DMS153 treated with DMSO at 0.1 percent for 48 hours (cell line): ENCODE data around the gene NOC2L.

ENCODE experiments used
- DNase-seq: peaks from one replicate; lab custom pipeline; 2025; ENCODE audit not compliant: unreplicated experiment; lab: John Stamatoyannopoulos, UW

NOC2L gene

GRCh38 chr1:975365-975764 is 16.3 kb upstream of the NOC2L start:
- DNase-seq, result no peak

DNA sequence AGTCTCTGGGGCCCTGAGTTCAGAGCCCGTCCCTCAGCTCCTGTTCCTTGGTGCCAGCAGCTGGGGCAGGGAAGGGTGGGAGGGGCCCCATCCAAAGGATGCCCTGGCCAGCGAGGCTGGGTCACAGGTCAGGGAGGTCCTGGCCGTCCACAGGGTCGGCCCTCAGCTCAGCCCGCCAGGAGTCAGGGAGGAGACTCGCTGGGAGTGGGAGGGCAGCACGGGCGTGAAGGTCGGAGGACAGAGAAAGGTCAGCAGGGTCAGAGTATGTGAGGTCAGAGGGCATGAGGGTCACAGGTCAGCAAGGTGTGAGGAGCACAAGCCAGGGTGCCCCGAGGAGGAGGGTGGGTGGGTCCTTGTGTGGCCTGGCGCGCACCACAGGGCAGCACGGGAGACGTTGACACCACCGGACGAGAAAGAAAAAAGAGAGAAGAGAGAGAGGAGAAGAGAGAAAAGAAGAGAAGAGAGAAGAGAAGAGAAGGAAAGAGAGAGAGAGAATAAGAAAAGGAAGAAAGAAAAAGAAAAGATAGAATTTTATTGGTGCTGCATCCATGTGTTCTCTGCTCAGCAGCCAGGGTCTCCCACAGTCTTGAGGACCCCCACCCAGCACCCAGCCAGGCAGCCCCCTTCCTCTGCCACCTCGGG is 15.8 kb upstream of the NOC2L start:
- no peak for DNase-seq

GRCh38 chr1:974293-974640 is 15.2 kb upstream of the NOC2L start:
- DNase-seq, result no peak

DNA sequence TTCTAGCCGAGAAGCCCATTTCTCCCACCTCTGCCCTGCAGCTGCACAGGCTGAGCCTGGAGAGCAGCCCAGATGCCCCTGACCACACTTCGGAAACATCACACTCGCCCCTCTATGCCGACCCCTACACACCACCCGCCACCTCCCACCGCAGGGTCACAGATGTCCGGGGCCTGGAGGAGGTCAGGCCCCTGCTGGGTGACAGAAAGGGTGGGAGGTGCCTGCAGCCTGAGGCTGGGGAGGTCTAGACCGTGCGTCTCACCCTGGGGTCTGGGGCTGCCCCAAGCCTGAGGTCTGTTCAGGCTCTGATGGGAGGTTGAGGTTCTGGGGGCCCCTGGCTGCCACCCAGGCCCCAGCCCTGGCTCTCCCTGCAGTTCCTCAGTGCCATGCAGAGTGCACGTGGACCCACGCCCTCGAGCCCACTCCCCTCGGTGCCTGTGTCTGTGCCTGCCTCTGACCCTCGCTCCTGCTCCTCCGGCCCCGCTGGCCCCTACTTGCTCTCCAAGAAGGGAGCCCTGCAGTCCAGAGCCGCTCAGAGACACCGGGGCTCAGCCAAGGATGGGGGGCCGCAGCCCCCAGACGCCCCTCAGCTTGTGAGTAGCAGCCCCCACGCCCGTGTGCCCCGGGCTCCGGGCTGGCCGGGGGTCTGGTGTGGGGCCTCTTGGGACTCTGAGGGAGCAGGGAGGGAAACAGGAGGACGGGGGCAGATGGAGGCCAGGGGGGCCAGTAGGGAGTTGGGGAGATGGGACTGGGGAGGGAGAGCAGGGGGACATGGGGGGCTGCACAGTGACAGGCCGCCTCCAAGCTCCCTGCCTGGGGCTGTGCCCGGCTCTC is 14.6 kb upstream of the NOC2L start:
- no peak for DNase-seq

DNA sequence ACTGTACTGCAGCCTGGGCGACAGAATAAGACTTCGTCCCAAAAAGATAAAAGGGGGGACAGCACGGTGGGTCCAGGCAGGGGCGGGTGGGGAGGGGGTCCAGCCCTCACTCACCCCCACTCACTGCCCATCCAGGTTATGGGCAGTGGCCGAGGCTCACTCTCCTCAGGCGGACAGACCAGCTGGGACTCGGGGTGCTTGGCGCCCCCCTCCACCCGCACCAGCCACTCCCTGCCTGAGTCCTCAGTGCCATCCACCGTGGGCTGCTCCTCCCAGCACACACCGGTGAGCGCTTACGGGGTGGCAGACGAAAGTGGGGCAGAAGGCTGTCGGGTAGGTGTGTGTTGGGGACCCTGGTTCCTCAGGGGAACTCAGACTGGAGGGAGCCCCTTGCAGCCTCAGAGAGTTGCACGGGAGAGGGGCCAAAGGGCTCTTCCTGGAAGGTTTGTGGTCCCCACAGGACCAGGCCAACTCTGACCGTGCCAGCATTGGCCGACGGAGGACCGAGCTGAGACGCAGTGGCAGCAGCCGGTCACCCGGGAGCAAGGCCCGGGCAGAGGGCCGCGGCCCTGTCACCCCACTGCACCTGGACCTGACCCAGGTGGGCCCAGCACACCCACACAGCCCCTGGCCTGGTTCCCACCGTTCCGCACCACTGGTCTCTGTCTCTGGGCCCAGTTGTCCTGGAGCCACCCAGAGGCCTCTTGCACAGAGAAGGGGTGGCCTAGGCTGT is 13.8 kb upstream of the NOC2L start:
- no peak for DNase-seq

DNA sequence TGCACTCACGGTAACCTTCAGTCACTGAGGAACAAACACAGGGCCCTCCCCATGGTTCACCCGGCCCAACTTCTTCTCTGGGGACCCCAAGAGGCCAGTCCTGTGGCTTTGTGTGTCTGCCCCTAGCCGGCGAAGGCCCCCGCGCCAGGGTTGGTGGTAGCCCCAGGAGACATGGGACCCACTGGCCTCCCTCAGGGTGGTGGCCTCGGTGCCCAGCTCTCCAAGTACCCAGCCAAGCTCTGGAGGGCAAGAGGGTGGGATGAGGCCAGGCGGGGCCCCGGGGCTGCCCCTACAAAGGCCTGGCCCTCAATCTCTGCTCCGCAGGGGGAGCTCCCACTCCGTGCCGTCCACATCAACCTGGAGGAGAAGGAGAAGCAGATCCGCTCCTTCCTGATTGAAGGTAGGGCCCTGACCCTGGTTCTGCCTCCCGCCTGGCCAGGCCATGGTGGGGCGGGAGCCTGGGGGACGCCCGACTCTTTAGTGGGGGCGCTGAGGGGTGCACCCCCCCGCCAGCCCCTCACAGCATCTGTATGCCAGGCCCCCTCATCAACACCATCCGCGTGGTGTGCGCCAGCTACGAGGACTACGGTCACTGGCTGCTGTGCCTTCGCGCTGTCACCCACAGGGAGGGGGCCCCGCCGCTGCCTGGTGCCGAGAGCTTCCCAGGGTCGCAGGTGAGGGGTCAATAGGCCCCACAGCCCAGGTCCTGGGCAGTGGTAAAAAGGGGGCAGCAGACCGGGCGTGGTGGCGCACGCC is 12.9 kb upstream of the NOC2L start:
- no peak for DNase-seq

GRCh38 chr1:970973-971730 is 12.1 kb upstream of the NOC2L start:
- DNase-seq, result no peak

GRCh38 chr1:970242-970972 is 11.4 kb upstream of the NOC2L start:
- DNase-seq, result no peak

DNA sequence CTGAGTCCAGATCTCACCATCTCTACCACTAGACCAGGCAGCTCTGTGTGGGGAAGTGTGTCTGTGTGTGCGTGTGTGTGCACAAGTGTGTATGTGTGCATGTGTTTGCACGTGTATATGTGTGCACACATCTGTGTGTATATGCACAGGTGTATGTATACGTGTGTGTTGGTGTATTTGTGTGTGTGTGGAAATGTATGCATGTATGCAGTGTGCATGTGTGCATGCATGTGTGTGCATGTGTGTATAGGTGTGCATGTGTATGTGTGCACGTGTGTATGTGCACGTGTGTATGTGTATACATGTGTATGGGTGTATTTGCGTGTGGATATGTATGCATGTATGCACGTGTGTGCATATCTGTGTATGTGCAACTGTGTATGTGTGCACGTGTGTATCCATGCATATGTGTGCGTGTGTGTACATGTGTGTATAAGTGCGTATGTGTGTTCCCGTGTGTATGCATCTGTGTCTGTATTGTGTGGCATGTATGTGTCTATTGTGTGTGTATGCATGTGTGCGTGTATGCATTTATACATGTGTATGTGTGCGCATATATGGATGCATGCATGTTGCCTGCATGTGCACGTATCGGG is 10.3 kb upstream of the NOC2L start:
- DNase-seq, result no peak

GRCh38 chr1:967466-968343 is 8.6 kb upstream of the NOC2L start:
- no peak for DNase-seq

DNA sequence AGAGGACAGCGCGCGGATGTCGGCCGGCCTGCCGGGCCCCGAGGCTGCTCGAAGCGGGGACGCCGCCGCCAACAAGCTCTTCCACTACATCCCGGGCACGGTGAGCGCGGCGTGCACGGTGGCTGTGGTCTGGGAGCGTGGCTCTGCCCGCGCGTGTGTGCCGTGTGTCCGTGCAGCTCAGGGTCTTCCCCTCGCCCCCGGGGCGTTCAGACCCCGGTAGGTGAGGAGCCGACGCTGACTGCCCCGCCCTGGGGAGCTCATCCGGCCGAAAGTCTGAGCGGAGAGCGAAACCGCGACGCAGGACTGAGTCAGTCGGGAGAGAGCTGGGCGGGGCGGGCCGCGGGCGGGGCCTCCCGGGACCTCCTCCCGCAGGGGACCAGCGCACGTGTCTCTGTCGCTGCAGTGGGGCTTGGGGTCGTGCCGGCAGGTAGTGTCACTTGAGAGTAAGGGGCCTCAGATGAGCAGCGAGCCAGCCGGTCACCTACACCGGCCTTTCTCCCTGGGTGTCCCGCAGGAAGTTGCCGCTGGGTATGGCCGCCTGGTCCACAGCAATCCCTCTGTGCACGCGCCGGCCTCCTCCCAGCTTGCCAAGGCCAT is 7.7 kb upstream of the NOC2L start:
- no peak for DNase-seq

GRCh38 chr1:966135-966703 is 7.2 kb upstream of the NOC2L start, which contains the start of gene PLEKHN1:
Gene PLEKHN1, plus strand, starts transcription at chr1:966482. Its CDS starts 50 bp downstream, at chr1:966532.
- DNase-seq, result no peak

- DNase-seq, result no peak
These were observed 6.6 kb upstream of the NOC2L start for GRCh38 chr1:965526-966134.

- no peak for DNase-seq
These were observed 5.9 kb upstream of the NOC2L start for GRCh38 chr1:964691-965525.

GRCh38 chr1:963746-964525 is 4.9 kb upstream of the NOC2L start:
- DNase-seq, result no peak

DNA sequence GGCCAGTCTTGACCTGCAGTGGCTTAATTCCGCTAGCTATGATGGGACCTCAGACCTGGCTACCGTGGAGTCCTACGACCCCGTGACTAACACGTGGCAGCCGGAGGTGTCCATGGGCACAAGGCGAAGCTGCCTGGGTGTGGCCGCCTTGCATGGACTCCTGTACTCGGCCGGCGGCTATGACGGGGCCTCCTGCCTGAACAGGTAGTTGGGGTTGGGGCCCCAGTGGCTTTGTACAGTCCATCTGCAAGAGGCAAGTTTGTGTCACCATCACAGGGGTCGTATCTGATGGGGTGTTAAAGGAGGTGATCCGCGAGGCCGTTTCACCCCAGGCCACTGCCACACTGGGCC is 4.2 kb upstream of the NOC2L start:
- DNase-seq, result no peak
